ENCODE results near the gene ADAMTS9. TPM values are rescaled to one million over a fixed set of nuclear protein-coding genes. Genes with fewer than 3 reads are reported as not detected.

ADAMTS9 gene
- total and polyA plus RNA-seq, 2 of the 13 experiments (the other 11 are each of a cell fraction or from before 2014, with no cell fraction given): 0.02 to 0.09 TPM

DNA sequence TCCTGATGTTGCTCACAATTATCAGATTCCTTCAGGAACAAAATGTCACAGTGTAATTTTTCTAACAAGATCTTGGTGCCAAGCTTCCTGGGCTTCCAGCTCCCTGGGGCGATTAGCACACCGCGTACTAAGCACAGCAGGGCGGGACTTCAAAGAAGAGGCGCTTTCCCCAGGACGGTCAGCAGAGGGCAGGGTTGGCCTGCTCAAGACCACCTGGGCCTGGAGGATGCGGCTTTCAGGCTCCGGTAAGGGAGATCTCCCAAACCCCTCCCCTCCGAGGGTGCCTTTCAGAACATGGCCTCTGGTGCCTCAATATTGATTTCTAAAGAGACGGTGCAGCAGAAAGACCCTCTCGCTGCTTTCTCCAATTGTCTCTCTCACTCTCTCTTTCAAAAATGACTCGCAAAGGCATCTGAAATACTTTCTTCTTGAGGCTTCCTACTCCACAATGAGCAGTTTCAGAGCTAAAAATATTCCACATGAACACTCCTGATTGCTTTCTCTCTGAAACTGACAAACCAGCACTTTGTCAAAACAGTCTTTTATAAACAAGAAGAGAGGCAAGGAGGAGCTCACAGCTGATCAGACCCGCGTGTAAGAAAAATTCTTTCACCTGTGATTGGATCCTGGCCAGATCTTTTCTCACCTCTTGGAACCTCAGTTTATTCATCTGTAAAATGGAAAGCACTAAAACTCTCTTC is 154.0 kb downstream of the ADAMTS9 start (continued):
- TF ChIP-seq STAG1 (CRISPR knock-in tag; IDR thresholded peaks at IDR 0.05): peak; percentile 94
- peak; percentile 41 for TF ChIP-seq TEAD3 (CRISPR knock-in tag; optimal IDR thresholded peaks at IDR 0.05; ENCODE audit: borderline replicate concordance)
- no peak for TF ChIP-seq RARA (CRISPR knock-in tag; IDR thresholded peaks at IDR 0.05)
- TF ChIP-seq FOSL2 (CRISPR knock-in tag; IDR thresholded peaks at IDR 0.05): peak; percentile 43; the same call in 1 of the 2 replicates
- TF ChIP-seq ZNF567 (CRISPR knock-in tag; IDR thresholded peaks at IDR 0.05; ENCODE audit: borderline replicate concordance): peak; percentile 70; the same call in 1 of the 2 replicates
- TF ChIP-seq, protein P1, sequence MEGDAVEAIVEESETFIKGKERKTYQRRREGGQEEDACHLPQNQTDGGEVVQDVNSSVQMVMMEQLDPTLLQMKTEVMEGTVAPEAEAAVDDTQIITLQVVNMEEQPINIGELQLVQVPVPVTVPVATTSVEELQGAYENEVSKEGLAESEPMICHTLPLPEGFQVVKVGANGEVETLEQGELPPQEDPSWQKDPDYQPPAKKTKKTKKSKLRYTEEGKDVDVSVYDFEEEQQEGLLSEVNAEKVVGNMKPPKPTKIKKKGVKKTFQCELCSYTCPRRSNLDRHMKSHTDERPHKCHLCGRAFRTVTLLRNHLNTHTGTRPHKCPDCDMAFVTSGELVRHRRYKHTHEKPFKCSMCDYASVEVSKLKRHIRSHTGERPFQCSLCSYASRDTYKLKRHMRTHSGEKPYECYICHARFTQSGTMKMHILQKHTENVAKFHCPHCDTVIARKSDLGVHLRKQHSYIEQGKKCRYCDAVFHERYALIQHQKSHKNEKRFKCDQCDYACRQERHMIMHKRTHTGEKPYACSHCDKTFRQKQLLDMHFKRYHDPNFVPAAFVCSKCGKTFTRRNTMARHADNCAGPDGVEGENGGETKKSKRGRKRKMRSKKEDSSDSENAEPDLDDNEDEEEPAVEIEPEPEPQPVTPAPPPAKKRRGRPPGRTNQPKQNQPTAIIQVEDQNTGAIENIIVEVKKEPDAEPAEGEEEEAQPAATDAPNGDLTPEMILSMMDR (CRISPR knock-in tag; IDR thresholded peaks at IDR 0.05): peak; percentile 97
- peak; percentile 57; the same call in 1 of the 2 replicates for TF ChIP-seq KDM2A (CRISPR knock-in tag; IDR thresholded peaks at IDR 0.05; ENCODE audit: borderline replicate concordance, low read depth)
- no peak for TF ChIP-seq ETV6 (CRISPR knock-in tag; conservative IDR thresholded peaks at IDR 0.05)
- TF ChIP-seq GABPA (IDR thresholded peaks at IDR 0.05; ENCODE audit: low read depth, low read length): no peak
- TF ChIP-seq GABPA (CRISPR knock-in tag; IDR thresholded peaks at IDR 0.05; ENCODE audit: low read depth): no peak
- no peak for TF ChIP-seq NR2F6 (IDR thresholded peaks at IDR 0.05)
- peak; percentile 20; the same call in 1 of the 2 replicates for TF ChIP-seq NR2F6 (CRISPR knock-in tag; IDR thresholded peaks at IDR 0.05)
- TF ChIP-seq TCF7 (IDR thresholded peaks at IDR 0.05; ENCODE audit: low read depth): peak; percentile 85
- TF ChIP-seq KDM3A (CRISPR knock-in tag; IDR thresholded peaks at IDR 0.05; ENCODE audit: low read depth): 0 out of 2 replicates have a peak, but pooled peaks have one; percentile 38
- TF ChIP-seq ATF7 (IDR thresholded peaks at IDR 0.05): no peak
- no peak for TF ChIP-seq ATF7 (CRISPR knock-in tag; IDR thresholded peaks at IDR 0.05)
- 0 out of 2 replicates have a peak, but pooled peaks have one; percentile 29 for TF ChIP-seq SRY (CRISPR knock-in tag; IDR thresholded peaks at IDR 0.05)
- TF ChIP-seq, protein P2, sequence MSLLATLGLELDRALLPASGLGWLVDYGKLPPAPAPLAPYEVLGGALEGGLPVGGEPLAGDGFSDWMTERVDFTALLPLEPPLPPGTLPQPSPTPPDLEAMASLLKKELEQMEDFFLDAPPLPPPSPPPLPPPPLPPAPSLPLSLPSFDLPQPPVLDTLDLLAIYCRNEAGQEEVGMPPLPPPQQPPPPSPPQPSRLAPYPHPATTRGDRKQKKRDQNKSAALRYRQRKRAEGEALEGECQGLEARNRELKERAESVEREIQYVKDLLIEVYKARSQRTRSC (CRISPR knock-in tag; IDR thresholded peaks at IDR 0.05; ENCODE audit: low read depth): no peak
- TF ChIP-seq, protein P3, sequence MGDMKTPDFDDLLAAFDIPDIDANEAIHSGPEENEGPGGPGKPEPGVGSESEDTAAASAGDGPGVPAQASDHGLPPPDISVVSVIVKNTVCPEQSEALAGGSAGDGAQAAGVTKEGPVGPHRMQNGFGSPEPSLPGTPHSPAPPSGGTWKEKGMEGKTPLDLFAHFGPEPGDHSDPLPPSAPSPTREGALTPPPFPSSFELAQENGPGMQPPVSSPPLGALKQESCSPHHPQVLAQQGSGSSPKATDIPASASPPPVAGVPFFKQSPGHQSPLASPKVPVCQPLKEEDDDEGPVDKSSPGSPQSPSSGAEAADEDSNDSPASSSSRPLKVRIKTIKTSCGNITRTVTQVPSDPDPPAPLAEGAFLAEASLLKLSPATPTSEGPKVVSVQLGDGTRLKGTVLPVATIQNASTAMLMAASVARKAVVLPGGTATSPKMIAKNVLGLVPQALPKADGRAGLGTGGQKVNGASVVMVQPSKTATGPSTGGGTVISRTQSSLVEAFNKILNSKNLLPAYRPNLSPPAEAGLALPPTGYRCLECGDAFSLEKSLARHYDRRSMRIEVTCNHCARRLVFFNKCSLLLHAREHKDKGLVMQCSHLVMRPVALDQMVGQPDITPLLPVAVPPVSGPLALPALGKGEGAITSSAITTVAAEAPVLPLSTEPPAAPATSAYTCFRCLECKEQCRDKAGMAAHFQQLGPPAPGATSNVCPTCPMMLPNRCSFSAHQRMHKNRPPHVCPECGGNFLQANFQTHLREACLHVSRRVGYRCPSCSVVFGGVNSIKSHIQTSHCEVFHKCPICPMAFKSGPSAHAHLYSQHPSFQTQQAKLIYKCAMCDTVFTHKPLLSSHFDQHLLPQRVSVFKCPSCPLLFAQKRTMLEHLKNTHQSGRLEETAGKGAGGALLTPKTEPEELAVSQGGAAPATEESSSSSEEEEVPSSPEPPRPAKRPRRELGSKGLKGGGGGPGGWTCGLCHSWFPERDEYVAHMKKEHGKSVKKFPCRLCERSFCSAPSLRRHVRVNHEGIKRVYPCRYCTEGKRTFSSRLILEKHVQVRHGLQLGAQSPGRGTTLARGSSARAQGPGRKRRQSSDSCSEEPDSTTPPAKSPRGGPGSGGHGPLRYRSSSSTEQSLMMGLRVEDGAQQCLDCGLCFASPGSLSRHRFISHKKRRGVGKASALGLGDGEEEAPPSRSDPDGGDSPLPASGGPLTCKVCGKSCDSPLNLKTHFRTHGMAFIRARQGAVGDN (CRISPR knock-in tag; IDR thresholded peaks at IDR 0.05): peak; percentile 27
- TF ChIP-seq RAD21 (CRISPR knock-in tag; IDR thresholded peaks at IDR 0.05): peak; percentile 89
- TF ChIP-seq U2AF1 (optimal IDR thresholded peaks at IDR 0.05; ENCODE audit: low read depth, low read length): no peak
- no peak for TF ChIP-seq ZNF431 (CRISPR knock-in tag; IDR thresholded peaks at IDR 0.05; ENCODE audit: borderline replicate concordance, low read depth)
- 0 out of 2 replicates have a peak, but pooled peaks have one; percentile 22 for TF ChIP-seq TCF7L2 (IDR thresholded peaks at IDR 0.05; ENCODE audit: low read depth, low read length)
- TF ChIP-seq CHCHD3 (CRISPR knock-in tag; IDR thresholded peaks at IDR 0.05): no peak
- TF ChIP-seq MEIS2 (CRISPR knock-in tag; IDR thresholded peaks at IDR 0.05): peak; percentile 21; the same call in 1 of the 2 replicates
- peak; percentile 87 for TF ChIP-seq XRCC5 (optimal IDR thresholded peaks at IDR 0.05; ENCODE audit: low read length)
